LoVo (cell line): ENCODE data around the gene PARP8.
A peak's percentile ranks its signal among the peaks of the same experiment; 100 is the strongest.
"Not testable (repeated sequence)": the region's sequence is repeated elsewhere in the genome, so short reads cannot be mapped to it uniquely, and the experiment has no call there.

Experiments
- DNase-seq: peaks from one replicate; pipeline ENCODE4 v3.0.0-alpha.2; 2016; ENCODE audit warnings: low spot score

PARP8 gene

DNA sequence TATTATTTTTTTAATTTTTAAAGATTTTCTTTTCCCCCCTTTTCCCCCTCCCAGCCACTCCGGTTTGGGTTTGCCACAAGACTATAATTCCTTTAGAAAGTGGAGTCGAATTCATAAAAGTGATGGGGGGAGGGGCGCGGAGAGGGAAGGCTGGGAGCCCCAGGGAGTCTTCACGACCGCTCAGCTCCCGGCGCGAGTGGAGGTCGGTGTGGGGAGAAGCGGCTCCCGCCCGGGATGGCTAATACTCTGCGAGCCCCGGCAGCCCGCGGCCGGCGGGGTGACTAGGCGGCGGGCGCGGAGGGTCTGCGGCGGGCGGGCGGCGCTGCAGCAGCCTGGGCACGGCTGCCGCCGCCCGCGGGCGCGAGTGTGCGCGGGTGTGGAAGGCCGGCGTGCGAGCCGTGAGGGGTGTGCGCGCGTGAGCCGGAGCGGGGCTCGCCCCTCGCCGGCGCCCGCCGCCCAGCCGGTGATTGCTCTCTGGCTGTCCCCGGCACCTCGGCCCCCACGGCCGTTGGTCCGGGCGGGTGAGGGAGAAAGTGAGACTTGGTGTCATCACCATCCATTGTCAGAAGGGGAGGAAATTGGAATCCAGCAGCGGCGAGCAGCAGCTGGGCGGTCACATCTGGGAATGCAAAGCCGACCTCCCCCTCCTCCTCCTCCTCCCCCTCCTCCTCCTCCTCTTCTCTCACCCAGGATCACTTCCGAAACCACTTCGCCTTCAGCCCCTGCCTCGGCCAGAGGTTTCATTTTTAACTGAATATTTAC is at the start of gene PARP8:
PARP8 (plus strand) TSS at position 377 of the 762 bp plus-strand sequence. CDS start 459 bp downstream, outside the sequence.
- peak; percentile 49 for DNase-seq

GRCh38 chr5:50623666-50624065 is 42.8 kb upstream of the PARP8 start:
- no peak for DNase-seq

GRCh38 chr5:50634866-50635265 is 31.6 kb upstream of the PARP8 start:
- DNase-seq = not testable (repeated sequence)

DNA sequence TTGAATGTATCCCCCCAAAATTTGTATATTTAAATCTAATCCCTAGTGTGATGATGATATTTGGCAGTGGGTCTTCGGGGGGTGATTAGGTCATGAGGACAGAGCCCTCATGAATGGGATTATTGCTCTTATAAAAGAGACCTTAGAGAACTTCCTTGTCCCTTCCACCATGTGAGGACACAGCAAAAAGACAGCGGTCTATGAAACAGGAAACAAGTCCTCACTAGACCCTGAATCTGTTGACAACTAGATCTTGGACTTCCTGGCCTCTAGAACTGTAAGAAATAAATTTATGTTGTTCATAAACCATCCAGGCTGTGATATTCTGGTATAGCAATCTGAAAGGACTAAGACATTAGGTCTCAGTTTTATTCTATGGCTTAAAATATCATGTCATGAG is 28.9 kb upstream of the PARP8 start:
- not testable (repeated sequence) for DNase-seq

DNA sequence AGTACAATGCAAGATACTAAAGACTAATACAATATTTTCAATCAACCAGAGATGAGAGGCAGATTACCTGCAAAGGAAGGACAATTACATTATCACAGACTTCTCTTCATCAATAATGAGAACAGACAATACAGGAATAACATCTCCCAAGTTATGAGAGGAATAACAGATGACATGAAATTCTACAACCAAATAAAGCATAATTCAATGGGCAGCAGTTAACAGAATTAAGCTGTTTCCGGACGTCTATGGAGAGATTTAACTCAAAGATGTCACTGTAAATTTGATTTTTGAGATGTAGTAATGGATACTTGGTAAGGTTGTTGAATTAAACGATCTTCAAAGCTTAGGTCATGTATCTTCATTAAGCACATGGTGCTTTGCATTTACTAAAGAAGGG is 19.8 kb upstream of the PARP8 start:
- no peak for DNase-seq

GRCh38 chr5:50647726-50648125 is 18.7 kb upstream of the PARP8 start:
- no peak for DNase-seq

DNA sequence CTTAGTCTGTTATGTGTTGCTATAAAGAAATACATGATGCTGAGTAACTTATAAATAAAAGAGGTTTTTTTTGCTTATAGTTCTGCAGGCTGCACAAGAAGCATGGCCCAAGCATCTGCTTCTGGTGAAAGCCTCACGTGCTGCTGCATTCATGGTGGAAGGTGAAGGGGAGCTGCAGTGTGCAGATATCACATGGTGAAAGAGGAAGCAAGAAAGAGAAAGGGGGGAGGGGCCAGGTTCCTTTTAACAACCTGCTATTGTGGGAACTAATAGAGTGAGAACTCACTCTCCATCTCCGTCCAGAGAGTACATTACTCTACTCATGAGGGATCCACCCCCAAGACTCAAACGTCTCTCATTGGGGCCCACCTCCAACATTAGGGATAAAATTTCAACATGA is 12.5 kb upstream of the PARP8 start:
- no peak for DNase-seq

- DNase-seq = no peak
Observed at GRCh38 chr5:50655067-50655809, 11.2 kb upstream of the PARP8 start.

GRCh38 chr5:50655810-50656205 is 10.6 kb upstream of the PARP8 start:
- peak; percentile 69 for DNase-seq

DNA sequence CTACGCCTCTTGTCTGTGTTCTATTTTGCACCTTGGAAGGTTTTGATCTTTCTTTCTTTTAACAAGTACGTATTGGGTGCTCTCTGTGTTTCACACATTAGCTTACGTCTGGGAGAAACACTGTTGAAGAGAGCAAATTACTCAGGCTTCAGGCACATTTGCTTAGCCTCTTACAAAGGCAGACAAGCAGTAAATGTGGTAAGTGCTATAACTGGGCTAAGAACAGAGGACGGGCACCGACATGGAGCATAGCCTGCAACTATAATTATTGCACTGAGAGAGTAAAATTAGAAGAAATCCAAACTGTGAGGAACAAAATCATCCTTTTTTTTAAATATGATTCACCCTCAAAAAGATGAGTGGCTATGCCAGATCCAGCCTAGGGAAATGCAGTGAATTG is 9.4 kb upstream of the PARP8 start:
- DNase-seq = no peak

GRCh38 chr5:50658246-50658645 is 8.2 kb upstream of the PARP8 start:
- DNase-seq = no peak

DNA sequence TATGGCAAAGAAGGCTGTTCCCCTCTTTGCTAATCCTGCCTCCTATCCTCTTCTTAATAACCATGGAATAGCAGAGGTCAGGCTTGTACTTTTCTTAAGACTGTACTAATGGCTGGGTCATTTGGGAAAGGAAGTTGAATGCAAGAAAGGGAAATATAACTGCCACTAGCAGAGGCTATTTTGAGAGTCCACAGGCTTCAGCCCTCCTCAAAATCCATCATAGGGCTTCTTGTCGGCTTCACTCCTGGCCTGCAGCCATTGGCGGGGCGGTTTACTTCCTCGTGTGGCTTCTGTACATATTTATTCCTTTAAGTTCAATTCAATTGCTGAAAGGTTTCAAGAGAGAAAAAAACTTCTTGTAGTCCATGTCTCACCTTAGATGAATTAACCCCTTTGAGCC is 2.8 kb upstream of the PARP8 start:
- no peak for DNase-seq

DNA sequence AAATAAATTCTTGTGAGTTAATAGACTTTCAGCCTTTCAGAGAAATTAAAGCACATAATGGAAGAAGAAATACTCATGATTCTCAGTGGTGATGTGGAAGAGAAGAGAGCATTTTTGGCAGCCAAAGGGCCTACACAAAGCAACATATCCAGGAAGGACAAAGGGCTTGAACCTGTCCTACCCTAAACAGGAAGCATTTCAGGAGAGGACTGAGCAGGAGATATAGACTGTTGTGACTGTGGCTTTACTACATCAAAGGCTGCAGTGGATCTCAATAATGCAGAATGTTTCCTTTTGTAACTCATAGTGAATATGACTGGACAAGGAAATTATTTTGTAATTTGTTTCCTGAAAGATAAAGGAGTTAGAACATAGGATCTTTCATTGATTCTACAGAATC is 1.3 kb upstream of the PARP8 start:
- DNase-seq = no peak

DNA sequence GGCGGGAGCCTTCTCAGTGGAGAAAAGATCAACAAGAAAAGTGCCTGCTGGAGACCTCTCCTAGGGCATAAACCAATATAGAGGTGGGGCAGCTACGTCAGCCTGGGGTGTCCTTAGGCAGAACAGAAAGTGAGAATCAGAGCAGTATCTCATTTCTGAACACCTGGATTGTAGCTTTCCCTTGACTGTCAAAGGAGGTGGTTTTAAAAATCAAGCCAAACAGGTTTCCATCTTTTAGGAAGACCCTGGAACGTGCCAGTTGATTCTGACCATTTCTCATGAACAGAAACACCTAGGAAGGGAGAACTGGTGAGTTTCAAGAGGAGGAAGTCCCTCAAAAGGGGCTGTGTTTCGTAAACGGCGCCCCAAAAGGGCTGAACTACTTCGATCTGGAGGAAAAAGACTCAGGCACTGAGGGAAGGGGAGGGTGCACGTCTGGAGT is 655 bp upstream of the PARP8 start:
- not testable (repeated sequence) for DNase-seq

GRCh38 chr5:50667023-50667652 is 701 bp downstream of the PARP8 start:
- DNase-seq = peak; percentile 35

DNA sequence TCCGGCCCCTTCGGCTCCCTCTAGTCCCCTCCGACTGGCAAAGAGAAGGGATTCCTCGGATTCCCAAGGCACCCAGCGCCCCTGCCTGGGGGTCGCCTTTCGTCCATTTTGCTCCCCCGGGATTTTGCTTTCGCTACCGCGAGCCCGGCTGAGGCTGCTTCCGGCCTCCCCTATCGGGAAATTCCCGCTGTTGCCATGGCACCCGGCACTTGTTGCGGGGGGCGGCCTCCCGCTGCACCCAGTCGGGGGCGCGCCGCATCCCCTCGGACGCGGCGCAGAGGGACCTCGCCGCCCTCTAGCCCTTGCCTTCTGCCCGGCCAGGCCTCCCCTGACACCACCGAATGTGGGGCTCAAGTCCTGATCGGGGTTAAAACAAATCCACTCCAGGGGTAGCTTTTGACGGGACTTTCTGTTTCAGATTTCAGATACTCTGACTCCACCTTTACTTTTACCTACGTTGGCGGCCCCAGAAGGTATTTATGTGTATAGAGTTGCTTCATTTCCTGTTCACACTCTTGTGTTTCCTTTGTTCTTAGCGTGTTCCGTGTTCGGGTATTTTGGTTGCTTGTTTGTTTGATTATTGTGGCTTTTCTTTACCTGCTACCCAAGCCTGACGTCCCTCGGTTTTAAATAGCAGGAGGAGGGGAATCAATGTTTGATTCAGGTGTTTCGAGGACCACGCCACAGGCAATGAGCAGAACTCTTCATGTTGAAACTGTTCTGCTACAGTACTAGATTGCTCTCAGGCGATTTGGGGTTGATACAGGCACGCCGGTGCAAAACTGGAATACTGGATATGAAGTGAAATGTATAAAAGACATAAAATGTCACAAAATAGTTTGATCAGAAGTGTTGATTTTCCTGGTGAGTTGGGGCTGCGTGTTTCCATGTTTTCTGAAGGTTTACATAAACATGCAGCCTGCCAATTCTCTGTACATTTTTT is 1.5 kb downstream of the PARP8 start:
- peak; percentile 65 for DNase-seq

GRCh38 chr5:50668636-50669035 is 2.2 kb downstream of the PARP8 start:
- DNase-seq = not testable (repeated sequence)

- DNase-seq = no peak
Observed at GRCh38 chr5:50672663-50673062, 6.2 kb downstream of the PARP8 start.

- DNase-seq = not testable (repeated sequence)
Observed at GRCh38 chr5:50673444-50673843, 7.0 kb downstream of the PARP8 start.

DNA sequence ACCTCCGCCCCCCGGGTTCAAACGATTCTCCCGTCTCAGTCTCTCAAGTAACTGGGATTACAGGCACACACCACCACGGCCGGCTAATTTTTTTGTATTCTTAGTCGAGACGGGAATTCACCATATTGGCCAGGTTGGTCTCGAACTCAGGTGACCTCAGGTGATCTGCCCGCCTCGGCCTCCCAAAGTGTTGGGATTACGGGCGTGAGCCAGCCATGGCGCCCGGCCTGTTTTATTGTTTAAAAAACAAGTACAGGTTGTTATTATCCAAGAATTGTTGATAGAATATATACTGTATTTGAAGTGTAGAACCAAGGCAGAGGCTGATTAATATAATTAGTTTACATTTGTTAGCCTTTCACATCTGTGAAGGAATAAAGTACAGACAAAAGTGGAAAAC is 8.9 kb downstream of the PARP8 start:
- DNase-seq = no peak

DNA sequence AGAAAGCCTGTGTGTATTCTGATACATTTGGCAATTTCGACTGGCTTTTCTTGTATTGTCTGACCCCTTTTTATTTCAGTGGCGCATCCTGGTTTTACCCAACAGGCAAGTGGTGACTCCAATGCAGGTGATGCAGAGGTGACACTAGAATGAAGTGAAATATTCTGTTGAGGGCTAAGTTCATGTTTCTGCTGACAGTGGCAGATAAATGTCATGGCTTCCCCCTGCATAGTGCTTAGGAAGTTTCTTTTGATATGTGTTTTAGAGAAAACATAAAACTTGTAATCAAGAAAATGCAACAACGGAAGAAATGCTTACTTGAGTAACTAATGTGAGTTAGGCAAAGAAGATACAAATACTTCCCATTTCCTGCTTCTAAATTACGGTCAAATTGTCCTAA is 13.1 kb downstream of the PARP8 start:
- not testable (repeated sequence) for DNase-seq

GRCh38 chr5:50684721-50685120 is 18.3 kb downstream of the PARP8 start:
- DNase-seq = no peak
